ENCODE measurements around the gene NARS2.

Gene NARS2

DNA sequence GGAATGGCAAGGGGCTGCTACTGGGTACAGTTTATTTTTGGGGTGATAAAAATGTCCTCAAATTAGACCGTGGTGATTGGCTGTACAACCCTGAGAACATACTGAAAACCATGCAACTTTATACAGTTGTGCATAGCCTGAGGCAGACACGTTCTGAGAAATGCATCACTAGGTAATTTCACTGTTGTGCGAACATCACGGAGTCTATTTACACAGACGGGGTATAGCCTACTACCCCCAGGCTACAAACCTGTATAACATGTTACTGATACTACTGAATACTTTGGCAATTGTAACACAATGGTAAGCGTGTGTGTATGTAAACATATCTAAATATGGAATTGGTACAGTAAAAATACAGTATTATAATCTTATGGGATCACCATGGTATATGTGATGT is 23.6 kb downstream of the NARS2 start:
- no peak overlapping the region for H3K9ac ChIP-seq (ENCODE audit: low read length)
- H3K27me3 ChIP-seq (ENCODE audit: insufficient read depth, low read length): no peaks in the 10 kb centered on the region
- no peaks in the 10 kb centered on the region for H3K9me3 ChIP-seq (ENCODE audit: low read length)
- TF ChIP-seq EZH2 (IDR thresholded peaks at IDR 0.05; ENCODE audit: borderline replicate concordance, low read length) (no peak), CTCF (IDR thresholded peaks at IDR 0.05; ENCODE audit: low read length) (no peak)
- no peak overlapping the region for H3K27ac ChIP-seq (ENCODE audit: low read depth, low read length, poor library complexity, severe bottlenecking)
- no peak overlapping the region for H3K4me2 ChIP-seq (ENCODE audit: low read length)
- H3K4me3 ChIP-seq (ENCODE audit: low read depth, low read length, poor library complexity, severe bottlenecking): no peak overlapping the region
- H2AFZ ChIP-seq (ENCODE audit: low read length): no peak overlapping the region
- no peaks in the 10 kb centered on the region for H3F3A ChIP-seq (ENCODE audit: insufficient read depth, low read length)
- H4K20me1 ChIP-seq (ENCODE audit: insufficient read depth, low read length): no peaks in the 10 kb centered on the region
- no peaks in the 10 kb centered on the region for H3K4me1 ChIP-seq (ENCODE audit: insufficient read depth, low read length, severe bottlenecking)
- no peaks in the 10 kb centered on the region for H3K79me2 ChIP-seq (ENCODE audit: insufficient read depth, low read length)
- peaks cover 27% of the 10 kb centered on the region for H3K36me3 ChIP-seq (ENCODE audit: insufficient read depth, low read length)
- H3K9me2 ChIP-seq (ENCODE audit: low read depth, low read length): no peaks in the 10 kb centered on the region

DNA sequence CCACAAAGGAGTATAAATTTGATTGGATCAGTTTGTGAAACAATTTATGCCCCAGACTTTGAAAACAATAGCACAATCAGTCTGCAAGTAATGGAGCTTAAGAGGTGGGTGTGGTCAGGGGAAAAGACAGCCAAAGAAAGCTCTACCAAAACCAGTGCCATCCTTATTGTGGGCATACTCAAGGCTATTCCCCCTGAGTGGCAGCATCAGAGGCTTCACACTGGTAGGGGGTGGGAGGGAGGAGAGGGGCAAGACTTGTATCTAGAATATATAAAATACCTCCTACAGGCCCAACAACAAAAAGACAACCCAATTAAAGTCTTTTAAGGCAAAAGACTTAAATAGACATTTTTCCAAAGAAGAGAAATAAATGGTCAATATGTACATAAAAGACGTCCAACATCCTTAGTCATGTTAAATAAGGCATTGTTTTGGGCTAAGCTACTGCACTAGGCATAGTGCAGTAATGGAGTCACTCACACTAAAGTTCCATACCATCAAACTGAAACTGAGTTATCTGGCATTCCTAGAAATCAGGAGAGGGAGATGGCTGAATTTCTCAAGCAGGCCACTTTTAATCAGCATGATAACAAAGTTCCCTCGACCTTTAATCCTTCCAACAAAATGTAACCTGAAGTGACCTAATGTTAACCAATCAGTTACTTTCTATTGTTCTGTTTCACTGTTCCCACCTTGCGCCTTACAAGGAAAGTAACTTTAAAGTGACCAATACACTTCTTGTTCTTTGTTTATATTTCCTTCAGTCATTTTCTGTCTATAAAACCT is 24.8 kb downstream of the NARS2 start:
- no peaks in the 10 kb centered on the region for H3K27me3 ChIP-seq (ENCODE audit: insufficient read depth, low read length)
- no peaks in the 10 kb centered on the region for H3K4me1 ChIP-seq (ENCODE audit: insufficient read depth, low read length, severe bottlenecking)
- no peak overlapping the region for H3K4me3 ChIP-seq (ENCODE audit: low read depth, low read length, poor library complexity, severe bottlenecking)
- no peaks in the 10 kb centered on the region for H4K20me1 ChIP-seq (ENCODE audit: insufficient read depth, low read length)
- H3F3A ChIP-seq (ENCODE audit: insufficient read depth, low read length): no peaks in the 10 kb centered on the region
- no peaks in the 10 kb centered on the region for H3K79me2 ChIP-seq (ENCODE audit: insufficient read depth, low read length)
- H3K27ac ChIP-seq (ENCODE audit: low read depth, low read length, poor library complexity, severe bottlenecking): no peak overlapping the region
- H3K9ac ChIP-seq (ENCODE audit: low read length): no peak overlapping the region
- no peak for TF ChIP-seq EZH2 (IDR thresholded peaks at IDR 0.05; ENCODE audit: borderline replicate concordance, low read length)
- no peak for TF ChIP-seq CTCF (IDR thresholded peaks at IDR 0.05; ENCODE audit: low read length)
- no peaks in the 10 kb centered on the region for H3K9me2 ChIP-seq (ENCODE audit: low read depth, low read length)
- peaks cover 17% of the 10 kb centered on the region for H3K36me3 ChIP-seq (ENCODE audit: insufficient read depth, low read length)
- H2AFZ ChIP-seq (ENCODE audit: low read length): no peak overlapping the region
- H3K4me2 ChIP-seq (ENCODE audit: low read length): no peak overlapping the region
- H3K9me3 ChIP-seq (ENCODE audit: low read length): no peaks in the 10 kb centered on the region

DNA sequence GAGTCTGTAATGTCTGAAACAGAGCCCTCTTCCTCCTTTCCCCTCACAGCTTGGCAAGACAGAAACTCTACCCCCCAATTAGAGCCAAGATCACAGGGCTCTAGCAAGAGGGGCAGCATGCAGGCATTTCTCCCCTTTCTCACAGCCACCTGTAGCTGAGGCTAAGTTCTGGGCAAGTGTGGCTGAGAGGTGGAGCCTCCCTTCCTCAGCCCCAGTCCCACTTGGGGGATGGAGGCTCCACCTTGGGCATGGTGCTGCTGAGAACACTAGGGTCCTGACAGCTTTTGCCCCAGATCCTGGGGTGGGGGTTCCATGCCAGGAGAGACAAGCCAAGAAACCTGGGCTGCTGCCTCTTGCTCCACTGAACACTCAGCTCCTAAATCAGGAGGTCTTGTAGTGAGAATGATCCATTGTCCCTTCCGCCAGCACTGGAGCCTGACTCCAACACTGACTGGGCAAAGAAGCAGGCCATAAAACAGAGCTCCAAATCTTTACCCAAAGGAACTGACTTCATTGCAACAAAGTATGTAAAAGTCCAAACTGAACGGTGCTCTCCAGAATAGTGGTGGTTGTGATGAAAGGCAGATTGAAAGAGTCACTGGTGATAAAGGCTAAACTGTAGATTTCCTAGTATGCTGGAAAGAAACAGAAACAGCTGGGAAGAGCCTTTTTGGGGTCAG is 25.6 kb downstream of the NARS2 start:
- Histone ChIP-seq H4K20me1 (ENCODE audit: insufficient read depth, low read length) (no peaks in the 10 kb centered on the region), H3K9ac (ENCODE audit: low read length) (no peak overlapping the region), H3K9me3 (ENCODE audit: low read length) (no peaks in the 10 kb centered on the region), H3F3A (ENCODE audit: insufficient read depth, low read length) (no peaks in the 10 kb centered on the region), H3K4me1 (ENCODE audit: insufficient read depth, low read length, severe bottlenecking) (no peaks in the 10 kb centered on the region), H3K9me2 (ENCODE audit: low read depth, low read length) (no peaks in the 10 kb centered on the region), H3K4me3 (ENCODE audit: low read depth, low read length, poor library complexity, severe bottlenecking) (no peak overlapping the region), H3K27me3 (ENCODE audit: insufficient read depth, low read length) (no peaks in the 10 kb centered on the region), H3K79me2 (ENCODE audit: insufficient read depth, low read length) (no peaks in the 10 kb centered on the region), H2AFZ (ENCODE audit: low read length) (no peak overlapping the region), H3K4me2 (ENCODE audit: low read length) (no peak overlapping the region), H3K36me3 (ENCODE audit: insufficient read depth, low read length) (peaks cover 12% of the 10 kb centered on the region; the same call in 1 of the 2 replicates), H3K27ac (ENCODE audit: low read depth, low read length, poor library complexity, severe bottlenecking) (no peak overlapping the region)
- TF ChIP-seq EZH2 (IDR thresholded peaks at IDR 0.05; ENCODE audit: borderline replicate concordance, low read length): no peak
- TF ChIP-seq CTCF (IDR thresholded peaks at IDR 0.05; ENCODE audit: low read length): no peak
